Caco-2 (cell line): Measurements from ENCODE around the gene LRP6. TPM values are rescaled to one million over a fixed set of nuclear protein-coding genes. Genes with fewer than 3 reads are reported as not detected.

ENCODE experiments used
- BruUV-seq: library from RNA; stranded (reverse); fragments of 400-500 nt; replicated peaks from 2 replicates; lab custom pipeline; 2021; lab: Mats Ljungman, UMichigan
- CTCF ChIA-PET: fragments of 300-600 bp; sonication (Branson Sonifier 250); formaldehyde crosslinking; loops from one replicate; lab custom pipeline; 2022; ENCODE audit warnings: antibody characterized with exemption; lab: Charles Lee
- POLR2A ChIA-PET: fragments of 300-600 bp; sonication (Branson Sonifier 250); formaldehyde crosslinking; loops from one replicate; lab custom pipeline; 2022; ENCODE audit warnings: antibody characterized with exemption; lab: Charles Lee
- DNase-seq, 2 experiments: peaks; one replicate each; pipeline versions ENCODE4 v3.0.0 to v3.0.0-alpha.2; 2020 to 2022
- H3K27me3 ChIP-seq: replicated peaks from 2 replicates; pipeline ENCODE4 v1.6.0; 2011; ENCODE audit warnings: low read length; ENCODE audit not compliant: control insufficient read depth, insufficient read depth
- H3K36me3 ChIP-seq: 2 replicates; pipeline ENCODE4 v1.5.1; 2011; ENCODE audit warnings: low read length; ENCODE audit not compliant: control insufficient read depth, insufficient read depth
- H3K4me1 ChIP-seq: fragments of 250-450 bp; sonication (Bioruptor Pico); 2 replicates; pipeline ENCODE4 v1.5.1; 2020; ENCODE audit warnings: mild to moderate bottlenecking
- H3K4me3 ChIP-seq: 2 replicates; pipeline ENCODE4 v1.5.1; 2011; ENCODE audit warnings: low read depth, mild to moderate bottlenecking, control low read depth, low read length
- H3K9me3 ChIP-seq: fragments of 250-450 bp; sonication (Bioruptor Pico); 2 replicates; pipeline ENCODE4 v1.5.1; 2020; ENCODE audit warnings: mild to moderate bottlenecking, moderate library complexity
- H3K27ac Mint-ChIP-seq: one replicate; pipeline ENCODE4 v1.8.0; 2022; ENCODE audit warnings: mixed read lengths; ENCODE audit not compliant: unreplicated experiment
- H3K27me3 Mint-ChIP-seq: one replicate; pipeline ENCODE4 v1.8.0; 2022; ENCODE audit warnings: mixed read lengths; ENCODE audit not compliant: insufficient read depth, unreplicated experiment
- H3K36me3 Mint-ChIP-seq: one replicate; pipeline ENCODE4 v1.8.0; 2022; ENCODE audit warnings: mild to moderate bottlenecking, mixed read lengths; ENCODE audit not compliant: insufficient read depth, unreplicated experiment
- H3K4me1 Mint-ChIP-seq: one replicate; pipeline ENCODE4 v1.8.0; 2022; ENCODE audit warnings: low read depth, mixed read lengths; ENCODE audit not compliant: unreplicated experiment
- H3K4me3 Mint-ChIP-seq: one replicate; pipeline ENCODE4 v1.8.0; 2022; ENCODE audit warnings: mild to moderate bottlenecking, moderate library complexity, mixed read lengths; ENCODE audit not compliant: unreplicated experiment
- H3K9me3 Mint-ChIP-seq: one replicate; pipeline ENCODE4 v1.8.0; 2022; ENCODE audit warnings: mixed read lengths; ENCODE audit not compliant: unreplicated experiment
- CTCF ChIP-seq, 2 experiments: fragments of 200-600 bp in 1 of 2; IDR thresholded peaks; 1 replicate in 1 of 2; 2 replicates in 1 of 2; pipeline versions ENCODE4 v1.5.1 to v1.8.0; 2011 to 2022; ENCODE audit warnings: antibody characterized with exemption in 1 of 2, control low read depth in 1 of 2, inconsistent platforms in 1 of 2, low read depth in 1 of 2, low read length in 1 of 2, mild to moderate bottlenecking in 1 of 2, moderate library complexity in 1 of 2; ENCODE audit not compliant: insufficient read depth in 1 of 2, severe bottlenecking in 1 of 2, unreplicated experiment in 1 of 2
- intact Hi-C: fragments of 100-400 bp; cut with micrococcal nuclease; formaldehyde crosslinking; loops from one replicate; pipeline ENCODE4 v1.10.0; 2022; ENCODE audit not compliant: unreplicated experiment
- total RNA-seq: library from RNA; stranded (reverse); gene quantifications from 2 replicates; pipeline ENCODE4 v1.2.3, GENCODE V29; 2022

LRP6 gene
- total RNA-seq, 1 experiment from 2014 or later: 72.7 TPM

- intact Hi-C loops: no loop called here
- no peaks in the 10 kb centered on the region for H3K27me3 ChIP-seq
- no peak for DNase-seq
- H3K9me3 ChIP-seq: no peaks in the 10 kb centered on the region
- ChIA-PET CTCF (no interaction called here), POLR2A (no interaction called here)
- H3K4me3 Mint-ChIP-seq: no peak overlapping the region
- peaks cover 34% of the 10 kb centered on the region for H3K4me1 Mint-ChIP-seq
- no TSS peak for BruUV-seq
- TF ChIP-seq CTCF (IDR thresholded peaks at IDR 0.05; ENCODE audit: insufficient read depth in 1 of 2, low read depth in 1 of 2, low read length in 1 of 2, severe bottlenecking in 1 of 2, unreplicated experiment in 1 of 2): no peak
- H3K4me1 ChIP-seq: peaks cover 6% of the 10 kb centered on the region; the same call in 1 of the 2 replicates
- no peaks in the 10 kb centered on the region for H3K36me3 ChIP-seq
- H3K27me3 Mint-ChIP-seq: no peaks in the 10 kb centered on the region
- peaks cover 8% of the 10 kb centered on the region for H3K36me3 Mint-ChIP-seq
- H3K9me3 Mint-ChIP-seq: no peaks in the 10 kb centered on the region
- H3K4me3 ChIP-seq: no peak overlapping the region
- H3K27ac Mint-ChIP-seq: no peak overlapping the region
Observed at GRCh38 chr12:12224240-12224940, 42.5 kb downstream of the LRP6 start.

GRCh38 chr12:12221560-12221959 is 45.3 kb downstream of the LRP6 start:
- no peaks in the 10 kb centered on the region for H3K36me3 Mint-ChIP-seq
- no TSS peak for BruUV-seq
- no peaks in the 10 kb centered on the region for H3K9me3 Mint-ChIP-seq
- H3K4me3 Mint-ChIP-seq: no peak overlapping the region
- POLR2A ChIA-PET: no interaction called here
- DNase-seq: no peak
- Histone ChIP-seq H3K9me3 (no peaks in the 10 kb centered on the region), H3K4me3 (no peak overlapping the region), H3K4me1 (peaks cover 17% of the 10 kb centered on the region), H3K27me3 (no peaks in the 10 kb centered on the region), H3K36me3 (no peaks in the 10 kb centered on the region)
- no peak overlapping the region for H3K27ac Mint-ChIP-seq
- intact Hi-C loops: no loop called here
- CTCF ChIA-PET: no interaction called here
- peaks cover 47% of the 10 kb centered on the region for H3K4me1 Mint-ChIP-seq
- no peaks in the 10 kb centered on the region for H3K27me3 Mint-ChIP-seq
- no peak for TF ChIP-seq CTCF (IDR thresholded peaks at IDR 0.05; ENCODE audit: insufficient read depth in 1 of 2, low read depth in 1 of 2, low read length in 1 of 2, severe bottlenecking in 1 of 2, unreplicated experiment in 1 of 2)

GRCh38 chr12:12219664-12220063 is 47.2 kb downstream of the LRP6 start:
- no peak for DNase-seq
- ChIA-PET CTCF (interaction anchor here (1.2 kb wide), 1 partner anchor 51 kb away, joined by 6 read pairs; no protein-coding TSS in a partner anchor), POLR2A (no interaction called here)
- Mint-ChIP-seq H3K9me3 (no peaks in the 10 kb centered on the region), H3K4me3 (no peak overlapping the region), H3K27ac (peak overlapping the region; percentile 34), H3K36me3 (no peaks in the 10 kb centered on the region), H3K27me3 (no peaks in the 10 kb centered on the region), H3K4me1 (peaks cover 54% of the 10 kb centered on the region)
- H3K4me3 ChIP-seq: no peak overlapping the region
- no TSS peak for BruUV-seq
- H3K36me3 ChIP-seq: no peaks in the 10 kb centered on the region
- no peaks in the 10 kb centered on the region for H3K9me3 ChIP-seq
- peaks cover 25% of the 10 kb centered on the region for H3K4me1 ChIP-seq
- H3K27me3 ChIP-seq: no peaks in the 10 kb centered on the region
- no peak for TF ChIP-seq CTCF (IDR thresholded peaks at IDR 0.05; ENCODE audit: insufficient read depth in 1 of 2, low read depth in 1 of 2, low read length in 1 of 2, severe bottlenecking in 1 of 2, unreplicated experiment in 1 of 2)
- intact Hi-C loops: no loop called here
